Endodermal cell (in vitro differentiated cells): Measurements from ENCODE around the gene MADD. TPM values are rescaled to one million over a fixed set of nuclear protein-coding genes. Genes with fewer than 3 reads are reported as not detected.

Experiments
- DNase-seq: peaks from one replicate; pipeline ENCODE4 v3.0.0-alpha.2; 2017
- H3K27ac ChIP-seq: 2 replicates; pipeline ENCODE4 v1.5.1; 2013; ENCODE audit warnings: mild to moderate bottlenecking, low read depth, low read length, moderate library complexity
- H3K27me3 ChIP-seq: 2 replicates; pipeline ENCODE4 v1.6.1; 2013; ENCODE audit warnings: mild to moderate bottlenecking, low read length, moderate library complexity; ENCODE audit not compliant: insufficient read depth, control insufficient read depth, poor library complexity, severe bottlenecking
- H3K36me3 ChIP-seq: 2 replicates; pipeline ENCODE4 v1.7.0; 2013; ENCODE audit warnings: mild to moderate bottlenecking, low read length, moderate library complexity; ENCODE audit not compliant: control insufficient read depth, insufficient read depth
- H3K4me1 ChIP-seq: one replicate; pipeline ENCODE4 v1.7.0; 2013; ENCODE audit warnings: low read length; ENCODE audit not compliant: control insufficient read depth, insufficient read depth
- H3K4me3 ChIP-seq: 2 replicates; pipeline ENCODE4 v1.5.1; 2013; ENCODE audit warnings: mild to moderate bottlenecking, low read length, moderate library complexity
- H3K9ac ChIP-seq: 2 replicates; pipeline ENCODE4 v1.6.1; 2013; ENCODE audit warnings: mild to moderate bottlenecking, low read length, moderate library complexity; ENCODE audit not compliant: poor library complexity, severe bottlenecking; ENCODE audit errors: extremely low read depth
- H3K9me3 ChIP-seq: 2 replicates; pipeline ENCODE4 v1.6.1; 2013; ENCODE audit warnings: mild to moderate bottlenecking, low read length, moderate library complexity; ENCODE audit not compliant: control insufficient read depth
- H3K27ac Mint-ChIP-seq: 2 replicates; pipeline ENCODE4 v1.8.0; 2020; ENCODE audit warnings: mixed read lengths
- H3K27me3 Mint-ChIP-seq: 2 replicates; pipeline ENCODE4 v1.8.0; 2021; ENCODE audit warnings: mild to moderate bottlenecking, mixed read lengths; ENCODE audit not compliant: insufficient read depth
- H3K36me3 Mint-ChIP-seq: 2 replicates; pipeline ENCODE4 v1.8.0; 2020; ENCODE audit warnings: low read depth, mixed read lengths
- H3K4me1 Mint-ChIP-seq: 2 replicates; pipeline ENCODE4 v1.8.0; 2020; ENCODE audit warnings: mixed read lengths
- H3K4me3 Mint-ChIP-seq: 2 replicates; pipeline ENCODE4 v1.8.0; 2020; ENCODE audit warnings: mild to moderate bottlenecking, moderate library complexity, mixed read lengths
- H3K9me3 Mint-ChIP-seq: 2 replicates; pipeline ENCODE4 v1.8.0; 2020; ENCODE audit warnings: mild to moderate bottlenecking, mixed read lengths
- CTCF ChIP-seq: fragments of 200-600 bp; sonication (generic); conservative IDR thresholded peaks from 2 replicates; pipeline ENCODE4 v1.5.0; 2021; ENCODE audit warnings: antibody characterized with exemption, mild to moderate bottlenecking
- whole genome bisulfite sequencing, 2 experiments: methylation state at CpG; one replicate each; pipeline versions ENCODE4 v1.1.5 to v1.1.7; 2013; ENCODE audit warnings: missing lambda C conversion rate in 2 of 2, mixed read lengths in 1 of 2; ENCODE audit not compliant: insufficient coverage in 1 of 2, insufficient read length in 1 of 2; 5-methylcytosine and 5-hydroxymethylcytosine counted together
- total RNA-seq, 2 donors: library from RNA; stranded (reverse); fragmentation: NEBNext Ultra II Directional in 1 of 2; extraction: Animal tissue kit (Norgen Biotek cat#: 25700) in 1 of 2; gene quantifications; 2 replicates in 1 of 2; 3 replicates in 1 of 2; pipeline ENCODE4 v1.2.1, GENCODE V29; 2021

MADD gene
- total RNA-seq, 2 donors from 2014 or later = 30.2 to 36.0 TPM

DNA sequence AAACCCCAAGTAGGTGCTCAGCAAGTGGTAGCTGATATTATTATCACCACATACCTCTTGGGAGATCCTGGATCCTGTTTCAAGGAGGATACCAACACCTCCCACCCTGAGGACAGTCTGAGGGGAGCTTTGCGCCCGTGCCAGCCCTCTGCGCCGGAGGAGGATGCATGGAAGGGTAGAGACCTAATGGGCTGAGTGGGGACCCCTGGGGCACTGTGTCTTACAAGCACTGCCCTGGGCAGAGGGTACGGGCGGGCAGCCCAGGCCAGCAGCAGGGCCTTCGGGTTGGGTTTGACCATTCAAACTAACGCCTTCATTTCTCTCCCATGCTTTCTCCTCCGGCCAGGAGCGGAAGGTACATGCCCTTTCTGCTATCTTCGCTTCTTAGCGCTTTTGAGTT is 56.3 kb downstream of the MADD start:
- Mint-ChIP-seq H3K9me3 (no peaks in the 10 kb centered on the region), H3K27ac (peak overlapping the region; percentile 36), H3K36me3 (peaks cover 23% of the 10 kb centered on the region), H3K27me3 (no peaks in the 10 kb centered on the region), H3K4me3 (no peak overlapping the region), H3K4me1 (no peaks in the 10 kb centered on the region)
- Histone ChIP-seq H3K9me3 (no peaks in the 10 kb centered on the region), H3K36me3 (peaks cover 6% of the 10 kb centered on the region), H3K4me1 (no peaks in the 10 kb centered on the region), H3K9ac (no peak overlapping the region), H3K27ac (no peak overlapping the region), H3K27me3 (no peaks in the 10 kb centered on the region), H3K4me3 (no peak overlapping the region)
- 96 to 100% methylated on average over 5 to 12 of the region's 12 CpGs for WGBS, 2 experiments
- TF ChIP-seq CTCF = no peak
- no peak for DNase-seq

- Mint-ChIP-seq H3K27ac (peak overlapping the region; percentile 36), H3K9me3 (no peaks in the 10 kb centered on the region), H3K27me3 (no peaks in the 10 kb centered on the region), H3K4me3 (no peak overlapping the region), H3K4me1 (no peaks in the 10 kb centered on the region), H3K36me3 (peaks cover 19% of the 10 kb centered on the region)
- H3K27me3 ChIP-seq = no peaks in the 10 kb centered on the region
- no peak overlapping the region for H3K27ac ChIP-seq
- no peak overlapping the region for H3K4me3 ChIP-seq
- 93 to 98% methylated on average over 13 of the region's 13 CpGs for WGBS, 2 experiments
- no peak for DNase-seq
- no peaks in the 10 kb centered on the region for H3K9me3 ChIP-seq
- H3K9ac ChIP-seq = no peak overlapping the region
- no peaks in the 10 kb centered on the region for H3K4me1 ChIP-seq
- no peak for TF ChIP-seq CTCF
- peaks cover 1% of the 10 kb centered on the region for H3K36me3 ChIP-seq
These were observed 57.1 kb downstream of the MADD start for GRCh38 chr11:47327025-47327424.

DNA sequence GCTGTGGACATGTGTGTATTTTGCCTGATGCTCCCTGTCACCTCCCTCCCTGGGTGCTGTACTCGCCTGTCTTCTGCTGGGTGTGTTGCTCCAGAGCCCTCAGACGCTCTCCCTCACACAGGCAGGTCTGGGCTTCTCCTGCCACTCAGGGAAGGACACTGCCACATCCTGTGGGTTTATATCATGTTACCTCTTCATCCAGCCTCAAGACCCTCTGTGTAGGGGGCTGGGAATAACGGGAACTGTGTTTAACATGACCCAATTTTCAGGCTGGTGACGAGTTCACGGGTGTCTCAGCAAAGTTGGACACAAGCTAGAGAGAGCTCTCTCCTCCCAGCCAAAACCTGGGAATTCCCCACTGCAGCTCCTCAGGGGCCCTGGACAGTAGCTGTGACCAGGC is 58.0 kb downstream of the MADD start:
- Mint-ChIP-seq H3K4me3 (no peak overlapping the region), H3K9me3 (no peaks in the 10 kb centered on the region), H3K4me1 (no peaks in the 10 kb centered on the region), H3K36me3 (peaks cover 17% of the 10 kb centered on the region), H3K27ac (peak overlapping the region; percentile 44), H3K27me3 (no peaks in the 10 kb centered on the region)
- 92 to 100% methylated on average over 3 to 5 of the region's 5 CpGs for WGBS, 2 experiments
- no peak overlapping the region for H3K9ac ChIP-seq
- no peaks in the 10 kb centered on the region for H3K4me1 ChIP-seq
- TF ChIP-seq CTCF = no peak
- H3K9me3 ChIP-seq = no peaks in the 10 kb centered on the region
- no peak overlapping the region for H3K4me3 ChIP-seq
- H3K27ac ChIP-seq = no peak overlapping the region
- H3K36me3 ChIP-seq = no peaks in the 10 kb centered on the region
- no peaks in the 10 kb centered on the region for H3K27me3 ChIP-seq
- no peak for DNase-seq
